Neutrophil (primary cell): ENCODE results near the gene PTPRD.

ENCODE experiments used
- H3K27ac ChIP-seq: fragments of 200-600 bp; sonication (generic); 2 replicates; pipeline ENCODE4 v1.5.1; 2016; ENCODE audit warnings: mild to moderate bottlenecking, moderate library complexity
- H3K27me3 ChIP-seq: fragments of 200-600 bp; sonication (generic); 2 replicates; pipeline ENCODE4 v1.6.0; 2016; ENCODE audit warnings: mild to moderate bottlenecking
- H3K36me3 ChIP-seq: fragments of 200-600 bp; sonication (generic); 2 replicates; pipeline ENCODE4 v1.5.1; 2017
- H3K4me1 ChIP-seq, 2 experiments: fragments of 200-600 bp in 1 of 2; sonication (generic) in 1 of 2; 1 replicate in 1 of 2; 2 replicates in 1 of 2; pipeline versions ENCODE4 v1.5.1 to v1.6.1; 2013 to 2016; ENCODE audit warnings: low read depth in 1 of 2, low read length in 1 of 2, mild to moderate bottlenecking in 1 of 2, moderate library complexity in 1 of 2; ENCODE audit not compliant: control insufficient read depth in 1 of 2, insufficient read depth in 1 of 2
- H3K4me3 ChIP-seq, 2 experiments: fragments of 200-600 bp in 1 of 2; sonication (generic) in 1 of 2; 1 replicate in 1 of 2; 2 replicates in 1 of 2; pipeline ENCODE4 v1.5.1; 2013 to 2016; ENCODE audit warnings: low read depth in 1 of 2, low read length in 1 of 2, mild to moderate bottlenecking in 1 of 2, moderate library complexity in 1 of 2
- H3K9me3 ChIP-seq: fragments of 200-600 bp; sonication (generic); 2 replicates; pipeline ENCODE4 v1.5.1; 2016
- TF ChIP-seq, protein P1 (sequence below): fragments of 200-600 bp; sonication (generic); IDR thresholded peaks from 2 replicates; pipeline ENCODE4 v1.5.1; 2016; ENCODE audit warnings: antibody characterized with exemption

The PTPRD gene

DNA sequence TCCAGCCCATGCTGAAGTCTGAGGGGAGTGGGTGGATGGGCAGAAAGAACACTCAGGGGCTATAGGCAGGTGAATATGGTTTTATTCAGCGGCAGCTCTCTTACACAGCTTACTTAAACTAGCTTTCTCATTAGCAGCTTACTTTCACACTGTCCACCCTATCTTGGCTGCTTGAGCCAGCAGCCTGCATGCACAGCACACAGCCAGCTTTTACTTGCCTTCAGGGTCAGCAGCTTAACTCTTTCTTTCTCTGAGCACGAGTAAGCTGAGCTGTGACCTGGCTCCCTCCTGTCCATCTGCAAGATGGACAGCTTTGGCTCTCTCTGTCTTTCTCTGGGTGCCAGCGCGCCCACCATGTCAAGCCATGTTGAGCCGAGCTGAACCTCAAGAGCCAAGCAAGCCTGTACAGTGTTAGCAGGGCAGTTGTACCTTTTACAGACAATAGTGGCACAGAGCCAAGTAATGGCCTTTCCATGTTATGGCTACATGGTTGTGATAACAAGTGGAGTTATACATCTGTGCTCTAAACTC is 1054.9 kb downstream of the PTPRD start:
- H3K36me3 ChIP-seq = no peaks in the 10 kb centered on the region
- no peak overlapping the region for H3K27ac ChIP-seq
- no peaks in the 10 kb centered on the region for H3K4me1 ChIP-seq
- TF ChIP-seq, protein P1, sequence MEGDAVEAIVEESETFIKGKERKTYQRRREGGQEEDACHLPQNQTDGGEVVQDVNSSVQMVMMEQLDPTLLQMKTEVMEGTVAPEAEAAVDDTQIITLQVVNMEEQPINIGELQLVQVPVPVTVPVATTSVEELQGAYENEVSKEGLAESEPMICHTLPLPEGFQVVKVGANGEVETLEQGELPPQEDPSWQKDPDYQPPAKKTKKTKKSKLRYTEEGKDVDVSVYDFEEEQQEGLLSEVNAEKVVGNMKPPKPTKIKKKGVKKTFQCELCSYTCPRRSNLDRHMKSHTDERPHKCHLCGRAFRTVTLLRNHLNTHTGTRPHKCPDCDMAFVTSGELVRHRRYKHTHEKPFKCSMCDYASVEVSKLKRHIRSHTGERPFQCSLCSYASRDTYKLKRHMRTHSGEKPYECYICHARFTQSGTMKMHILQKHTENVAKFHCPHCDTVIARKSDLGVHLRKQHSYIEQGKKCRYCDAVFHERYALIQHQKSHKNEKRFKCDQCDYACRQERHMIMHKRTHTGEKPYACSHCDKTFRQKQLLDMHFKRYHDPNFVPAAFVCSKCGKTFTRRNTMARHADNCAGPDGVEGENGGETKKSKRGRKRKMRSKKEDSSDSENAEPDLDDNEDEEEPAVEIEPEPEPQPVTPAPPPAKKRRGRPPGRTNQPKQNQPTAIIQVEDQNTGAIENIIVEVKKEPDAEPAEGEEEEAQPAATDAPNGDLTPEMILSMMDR = no peak
- H3K27me3 ChIP-seq = no peaks in the 10 kb centered on the region
- no peaks in the 10 kb centered on the region for H3K9me3 ChIP-seq
- no peak overlapping the region for H3K4me3 ChIP-seq

DNA sequence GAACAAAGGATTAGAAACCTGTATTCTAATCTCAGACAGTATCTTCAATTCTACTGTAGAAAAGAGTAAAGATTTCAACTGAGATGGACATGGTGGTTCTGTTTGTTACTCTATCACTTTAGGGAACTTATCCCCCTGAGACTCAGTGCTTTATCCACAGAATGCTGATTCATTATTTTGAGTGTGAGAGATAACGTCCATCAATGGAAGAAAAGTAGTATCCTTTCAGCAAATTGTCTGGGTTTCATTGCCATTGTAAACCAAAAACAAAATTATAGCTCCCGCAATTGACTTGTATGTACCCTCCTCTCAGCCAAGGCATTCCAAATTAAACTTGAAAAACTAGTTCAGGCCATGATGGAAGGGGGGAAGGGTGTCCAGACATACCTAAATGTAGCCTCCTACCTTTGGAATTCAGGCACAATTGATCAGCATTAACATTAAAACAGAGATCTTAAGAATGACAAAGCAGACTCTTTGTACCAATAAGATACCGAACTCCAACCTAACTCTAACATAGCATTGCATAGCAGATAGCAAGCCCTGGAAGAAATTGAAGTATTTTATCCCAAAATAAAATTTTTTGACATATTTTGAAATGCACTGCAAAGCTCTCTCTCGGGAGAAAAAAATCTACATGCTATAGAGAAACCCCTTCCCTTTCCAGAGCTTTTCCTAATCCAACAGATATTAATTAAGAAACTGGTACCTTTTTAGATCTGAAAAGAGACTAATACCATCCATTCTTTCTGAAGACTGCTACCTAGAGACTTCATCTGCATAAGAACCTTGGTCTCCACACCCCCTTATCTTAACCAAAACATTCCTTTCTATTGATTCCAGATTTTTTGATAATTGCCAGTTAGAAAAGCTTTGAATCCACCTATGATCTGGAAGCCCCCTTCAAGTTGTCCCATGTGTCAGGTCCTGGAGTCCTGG is 1055.7 kb downstream of the PTPRD start:
- TF ChIP-seq, protein P1 = no peak
- Histone ChIP-seq H3K27ac (no peak overlapping the region), H3K4me1 (no peaks in the 10 kb centered on the region), H3K9me3 (no peaks in the 10 kb centered on the region), H3K27me3 (no peaks in the 10 kb centered on the region), H3K4me3 (no peak overlapping the region), H3K36me3 (no peaks in the 10 kb centered on the region)

DNA sequence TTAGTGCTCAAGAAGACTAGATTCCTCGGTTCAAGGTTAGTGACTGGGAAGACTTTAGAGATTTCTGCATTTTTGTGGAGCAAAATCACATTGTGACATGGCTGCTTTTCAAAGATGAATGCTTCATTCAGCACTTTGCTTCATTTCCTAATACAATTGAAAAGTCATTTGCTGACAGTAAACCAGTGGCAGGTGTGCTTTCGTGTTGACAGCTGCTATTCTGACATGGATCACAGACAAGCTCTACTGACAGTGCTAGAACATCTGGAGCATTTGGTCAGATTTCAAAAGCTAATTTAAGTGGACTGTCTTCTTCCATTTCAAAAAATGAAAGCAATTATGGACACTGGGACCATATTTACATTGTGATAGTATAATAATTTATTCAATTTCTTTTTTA is 1060.1 kb downstream of the PTPRD start:
- no peaks in the 10 kb centered on the region for H3K27me3 ChIP-seq
- H3K9me3 ChIP-seq = no peaks in the 10 kb centered on the region
- H3K36me3 ChIP-seq = no peaks in the 10 kb centered on the region
- H3K4me1 ChIP-seq = no peaks in the 10 kb centered on the region
- H3K4me3 ChIP-seq = no peak overlapping the region
- no peak overlapping the region for H3K27ac ChIP-seq
- TF ChIP-seq, protein P1 = no peak

DNA sequence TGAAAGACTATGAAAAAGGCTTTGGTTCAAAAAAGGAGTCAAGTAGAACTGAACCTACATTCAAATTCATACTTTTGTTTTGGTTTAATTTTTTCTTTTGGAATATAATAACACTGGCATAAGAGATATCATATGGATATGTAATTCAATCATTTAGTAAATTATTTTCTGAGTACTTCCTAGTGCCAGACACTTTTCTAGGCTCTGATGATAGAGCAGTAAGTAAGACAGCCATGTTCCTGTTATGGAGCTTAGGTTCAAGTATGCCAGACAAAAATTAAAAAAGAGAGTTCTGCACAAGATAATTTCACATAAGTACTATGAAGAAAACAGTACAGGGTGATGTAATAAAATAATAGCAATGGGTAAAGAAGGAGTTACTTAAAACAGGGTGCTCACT is 1074.0 kb downstream of the PTPRD start:
- Histone ChIP-seq H3K4me3 (no peak overlapping the region), H3K36me3 (no peaks in the 10 kb centered on the region), H3K4me1 (no peaks in the 10 kb centered on the region), H3K27me3 (no peaks in the 10 kb centered on the region), H3K27ac (no peak overlapping the region), H3K9me3 (no peaks in the 10 kb centered on the region)
- TF ChIP-seq, protein P1 = no peak

DNA sequence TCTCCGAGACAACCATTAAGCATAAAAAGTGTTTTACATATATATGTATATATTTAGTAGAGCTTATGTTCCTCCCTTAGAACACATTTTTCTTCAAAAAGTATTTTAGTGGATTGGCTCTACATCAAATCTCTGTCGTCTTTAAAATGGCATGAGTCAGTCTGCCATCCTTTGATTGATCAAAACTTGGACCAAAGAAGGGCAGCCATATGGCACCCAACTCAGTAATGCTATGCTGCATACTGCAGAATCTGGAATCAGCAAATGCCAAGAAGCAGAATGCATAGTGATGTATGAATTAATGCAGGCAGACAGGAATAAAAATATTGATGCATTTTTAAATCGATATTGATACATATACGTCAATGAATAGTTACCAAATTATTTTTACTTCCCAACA is 1074.4 kb downstream of the PTPRD start:
- Histone ChIP-seq H3K4me3 (no peak overlapping the region), H3K36me3 (no peaks in the 10 kb centered on the region), H3K27ac (no peak overlapping the region), H3K27me3 (no peaks in the 10 kb centered on the region), H3K4me1 (no peaks in the 10 kb centered on the region), H3K9me3 (no peaks in the 10 kb centered on the region)
- TF ChIP-seq, protein P1 = no peak
